GM18870 (cell line): ENCODE measurements around the gene RASL12.
A peak's percentile ranks its signal among the peaks of the same experiment; 100 is the strongest.
"Not testable (repeated sequence)": the region's sequence is repeated elsewhere in the genome, so short reads cannot be mapped to it uniquely, and the experiment has no call there.

Source experiments
- ATAC-seq: cut with Tn5 transposase; IDR thresholded peaks from one replicate; pipeline ENCODE4 v1.9.1; 2021; ENCODE audit warnings: moderate library complexity; ENCODE audit not compliant: unreplicated experiment

The RASL12 gene

DNA sequence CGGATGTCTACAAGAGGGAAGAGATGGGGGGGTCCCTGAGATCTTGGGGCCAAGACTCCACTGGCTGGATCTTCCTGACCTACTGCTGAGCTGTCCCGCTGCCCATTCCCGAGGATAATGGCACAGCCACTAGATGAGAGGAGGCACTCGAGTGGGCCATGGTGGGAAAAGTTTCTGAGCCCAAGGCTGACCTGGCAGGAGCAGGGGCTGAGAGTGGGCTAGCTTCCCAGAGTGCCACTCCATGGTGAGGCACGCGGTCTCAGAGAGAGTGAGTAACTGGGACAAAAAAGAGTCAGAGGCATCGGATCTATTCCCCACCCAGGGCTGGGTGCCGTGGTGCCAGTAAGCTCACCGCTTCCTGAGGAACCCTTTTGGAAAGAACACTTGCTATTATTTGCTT, 11.7 kb downstream of the RASL12 start:
- no peak for ATAC-seq

DNA sequence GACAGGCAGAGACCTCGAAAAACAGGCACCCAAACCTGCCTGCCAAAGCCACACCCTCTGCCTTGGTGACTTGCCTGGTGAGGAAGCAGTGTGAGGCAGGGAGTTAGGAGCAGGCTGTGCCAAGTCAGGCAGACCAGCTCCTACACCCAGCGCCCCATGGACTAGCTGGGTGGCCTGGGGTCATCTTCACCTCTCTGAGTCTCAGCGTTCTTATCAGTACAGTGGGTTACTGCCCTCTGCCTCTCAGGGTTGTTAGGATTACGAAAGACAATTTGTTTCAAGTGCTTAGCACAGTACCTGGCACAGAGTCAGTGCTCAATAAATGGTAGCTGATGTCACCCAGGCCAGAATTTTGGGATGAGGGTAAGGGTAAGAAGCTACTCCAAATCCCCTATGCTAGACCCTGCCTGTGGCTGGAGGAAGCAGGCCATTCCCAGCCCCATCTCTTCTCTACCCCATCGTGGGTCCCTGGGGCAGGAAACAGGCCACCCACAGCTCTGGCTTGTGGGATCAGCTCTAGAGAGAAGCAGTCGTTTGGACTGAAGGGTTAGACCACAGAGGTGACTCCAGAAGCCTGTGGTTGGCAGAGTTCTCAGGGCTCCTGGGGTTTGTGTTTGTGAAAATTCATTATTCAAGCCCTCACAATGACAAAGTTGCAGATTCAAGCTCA, 12.5 kb downstream of the RASL12 start:
- ATAC-seq, result no peak

DNA sequence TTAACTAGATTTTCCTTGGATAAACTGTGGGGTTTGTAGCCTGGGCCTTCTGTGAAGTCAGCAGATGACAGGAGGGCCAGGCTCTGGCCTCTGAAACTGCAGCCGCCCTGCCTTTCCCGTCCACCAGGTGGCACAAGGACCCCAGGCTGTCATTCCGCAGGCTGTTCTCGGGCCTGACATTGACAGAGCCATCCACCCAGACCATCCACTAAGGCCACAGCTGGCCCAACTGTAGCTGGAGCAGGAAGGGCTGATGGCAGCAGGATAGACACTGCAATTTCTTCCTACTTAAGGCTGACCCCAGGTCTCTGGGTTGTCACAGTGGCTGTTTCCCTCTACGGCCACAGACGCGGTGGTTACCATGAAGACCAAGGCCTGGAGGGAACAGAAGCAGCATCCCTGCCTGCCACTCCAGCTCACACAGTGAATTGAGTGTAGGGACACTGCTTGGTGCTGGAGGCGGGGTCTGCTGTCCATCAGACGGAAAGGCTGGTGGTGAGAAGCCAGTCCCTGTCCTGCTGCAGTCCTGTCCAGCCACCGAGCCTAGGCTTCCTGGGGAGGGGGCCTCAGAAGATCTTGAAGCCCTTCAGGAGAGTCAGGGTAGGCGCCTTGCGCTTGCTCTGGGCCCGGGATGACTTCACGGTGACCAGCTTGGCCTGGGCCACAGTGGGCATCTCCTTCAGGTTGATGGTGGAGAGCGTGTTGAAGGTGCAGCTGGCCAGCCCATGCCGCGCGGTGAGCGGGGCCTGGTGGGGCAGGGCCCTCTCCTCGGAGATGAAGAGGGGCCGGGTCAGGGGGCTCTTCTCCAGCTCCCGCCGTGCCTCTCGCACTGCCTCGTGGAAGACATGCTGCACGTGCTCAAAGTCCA, 13.2 kb downstream of the RASL12 start:
- no peak for ATAC-seq

DNA sequence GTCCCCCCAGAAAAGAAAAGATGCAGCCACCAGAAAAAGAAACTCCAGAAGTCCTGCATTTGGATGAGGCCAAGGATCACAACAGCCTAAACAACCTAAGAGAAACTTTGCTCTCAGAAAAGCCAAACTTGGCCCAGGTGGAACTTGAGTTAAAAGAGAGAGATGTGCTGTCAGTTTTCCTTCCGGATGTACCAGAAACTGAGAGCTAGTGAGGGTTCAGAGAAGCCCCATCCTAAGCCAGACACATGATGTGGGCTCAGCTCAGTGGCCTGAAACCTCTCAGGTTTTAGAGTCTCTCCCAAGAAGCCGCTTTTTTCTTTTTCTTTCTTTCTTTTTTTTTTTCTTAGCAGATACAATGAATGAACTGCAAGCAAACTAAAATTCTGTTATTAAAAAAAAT, 14.8 kb downstream of the RASL12 start:
- ATAC-seq, result no peak

DNA sequence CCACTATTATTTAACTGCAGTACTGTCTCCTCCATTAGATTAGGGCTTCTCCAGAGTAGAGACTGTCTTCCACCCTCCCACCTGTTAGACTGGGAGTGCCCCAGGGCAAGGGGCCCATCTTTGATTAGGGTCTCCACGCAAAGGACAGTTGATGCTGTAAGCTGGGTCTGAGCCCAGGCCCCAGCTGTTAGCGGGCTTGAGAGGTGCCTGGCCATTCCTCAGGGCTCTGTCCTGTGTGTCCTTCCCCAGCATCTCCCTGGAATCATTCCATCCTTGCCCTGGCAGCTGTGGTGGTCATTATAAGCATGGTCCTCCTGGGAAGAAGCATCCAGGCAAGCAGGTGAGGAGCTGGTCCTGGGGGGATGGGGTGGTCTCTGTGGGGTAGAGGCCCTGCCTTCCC, 16.5 kb downstream of the RASL12 start:
- ATAC-seq, result no peak

DNA sequence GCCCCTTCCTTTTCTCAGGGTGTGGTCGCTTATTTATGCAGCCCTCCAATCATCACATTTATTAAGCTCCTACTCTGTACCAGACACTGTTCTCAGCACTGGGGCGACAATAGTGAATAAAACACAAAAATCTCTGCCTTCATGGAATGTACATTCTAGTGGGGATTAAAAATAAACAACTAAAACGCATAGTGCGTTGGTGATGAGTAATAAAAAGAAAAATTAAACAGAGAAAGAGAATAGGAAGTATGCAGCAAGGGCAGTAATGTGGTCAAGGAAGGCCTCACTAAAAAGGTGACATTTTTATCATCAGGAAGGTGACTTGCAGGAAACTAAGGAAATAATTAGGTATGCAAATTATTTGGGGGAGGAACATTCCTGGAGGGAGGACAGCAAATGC, 17.5 kb downstream of the RASL12 start:
- no peak for ATAC-seq

DNA sequence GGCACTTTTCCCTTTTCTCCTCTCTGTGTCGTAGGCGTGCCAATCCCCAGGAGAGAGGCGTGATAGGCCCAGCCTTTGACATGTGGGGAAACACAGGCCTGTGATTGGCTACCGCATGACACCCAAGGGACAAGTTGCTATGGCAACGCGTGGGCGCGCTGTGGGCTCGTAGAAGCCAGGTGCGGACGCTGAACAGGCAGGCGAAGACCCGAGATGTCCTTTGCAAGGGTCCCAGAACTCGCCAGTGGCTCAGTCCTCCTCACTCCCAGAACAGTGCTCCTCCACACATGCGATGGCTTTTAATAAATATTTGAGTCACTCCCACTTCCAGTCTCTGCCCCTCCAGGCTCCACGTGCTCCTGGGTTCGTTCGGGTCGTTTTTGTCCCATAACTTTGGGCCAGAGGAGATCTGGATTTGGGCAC, 18.4 kb downstream of the RASL12 start:
- ATAC-seq, result peak; percentile 82

DNA sequence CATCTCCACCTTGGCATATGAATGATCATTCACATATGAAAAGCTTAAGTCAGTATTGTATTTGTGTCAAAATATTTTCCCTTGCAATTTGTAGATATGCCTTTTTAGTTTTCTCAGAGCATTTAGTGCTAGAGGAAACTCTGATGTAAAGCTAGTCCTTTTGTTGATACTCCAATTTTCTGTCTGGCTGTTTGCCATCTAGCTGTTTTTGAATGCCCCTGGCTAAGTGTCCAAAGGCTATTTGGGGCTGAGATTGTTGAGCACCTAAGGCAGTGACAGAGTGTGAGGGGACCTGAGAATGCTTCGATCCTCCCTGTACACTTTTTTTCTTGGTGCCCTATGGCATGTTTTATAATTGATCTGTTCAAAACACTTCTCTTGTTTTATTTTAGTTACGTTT, 19.6 kb downstream of the RASL12 start:
- no peak for ATAC-seq

DNA sequence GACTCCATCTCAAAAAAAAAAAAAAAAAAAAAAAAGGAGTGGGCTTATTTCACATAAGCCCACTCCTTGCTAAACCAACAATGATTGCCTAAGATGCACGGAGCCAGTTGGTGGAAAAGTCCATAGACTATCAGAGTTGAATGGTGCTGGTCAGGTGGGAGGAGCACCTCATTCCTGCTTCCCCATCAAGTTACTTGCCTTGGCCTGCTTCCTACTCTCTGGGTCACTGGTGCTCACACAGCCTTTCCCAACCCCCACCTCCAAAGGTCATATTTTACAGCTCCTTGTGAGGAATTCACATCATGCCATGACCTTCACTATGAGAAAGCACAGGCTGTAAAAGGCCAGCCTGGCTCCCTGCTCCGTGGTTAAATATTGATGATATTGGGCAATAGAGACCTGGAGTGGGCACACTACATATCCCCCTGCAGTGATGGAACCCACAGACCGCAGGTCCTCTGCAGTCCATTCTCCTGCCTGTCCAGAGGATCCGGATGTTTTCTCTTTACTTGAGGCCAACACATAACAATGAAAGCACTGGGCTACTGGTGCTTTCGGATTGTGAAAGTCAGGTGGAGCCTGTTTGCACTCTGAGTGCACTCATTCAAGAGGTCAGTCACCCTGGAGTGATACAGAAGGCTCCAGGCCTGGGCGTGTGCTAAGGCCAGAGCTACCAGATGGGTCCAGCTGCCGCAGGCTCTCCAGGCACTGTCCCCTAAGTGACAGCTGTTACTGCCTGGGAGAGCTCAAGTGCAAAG, 22.9 kb downstream of the RASL12 start, which contains the start of gene SLC51B:
Gene SLC51B (plus strand): TSS at position 664 of the 758 bp plus-strand sequence. CDS start 4,618 bp downstream, outside the sequence.
- ATAC-seq, result no peak

DNA sequence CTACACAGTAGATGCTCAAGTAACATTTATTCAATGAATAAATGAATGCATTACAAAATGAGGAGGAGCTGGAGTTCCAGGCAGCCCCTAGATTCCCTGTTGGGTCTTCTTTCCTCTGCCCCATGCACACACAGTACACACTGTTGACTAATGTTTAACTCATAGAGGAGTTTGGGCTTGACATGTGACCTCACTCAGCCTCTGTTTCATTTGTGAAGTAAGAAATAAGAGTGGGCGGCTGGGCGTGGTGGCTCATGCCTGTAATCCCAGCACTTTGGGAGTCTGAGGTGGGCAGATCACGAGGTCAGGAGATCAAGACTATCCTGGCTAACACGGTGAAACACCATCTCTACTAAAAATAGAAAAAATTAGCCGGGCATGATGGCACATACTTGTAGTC, 23.6 kb downstream of the RASL12 start:
- not testable (repeated sequence) for ATAC-seq

DNA sequence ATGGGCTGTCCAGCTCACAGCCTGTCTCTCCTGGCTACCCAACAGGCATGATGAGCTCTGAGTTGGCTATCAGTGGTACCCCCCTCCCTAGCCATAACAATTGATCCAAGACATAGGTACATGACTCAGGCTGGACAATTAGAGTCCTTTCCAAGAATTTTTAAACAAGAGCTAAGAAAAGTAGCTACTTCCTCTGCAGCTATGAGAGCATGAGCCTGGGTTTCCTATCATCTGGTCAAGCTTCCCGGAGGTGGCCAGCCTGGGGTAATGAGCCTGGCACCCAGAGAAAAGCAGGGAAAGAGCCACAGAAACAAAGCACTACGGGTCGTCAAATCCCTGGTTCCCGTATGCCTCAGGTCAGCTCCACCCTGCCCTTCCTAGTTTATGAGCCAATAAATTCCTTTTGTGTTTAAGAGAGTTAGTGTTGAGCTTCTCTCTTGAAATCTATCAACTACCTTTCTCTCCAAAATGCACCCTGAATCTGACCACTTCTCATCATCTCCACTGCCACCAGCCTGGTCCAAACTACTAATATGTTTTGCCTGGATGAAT, 24.9 kb downstream of the RASL12 start:
- no peak for ATAC-seq

DNA sequence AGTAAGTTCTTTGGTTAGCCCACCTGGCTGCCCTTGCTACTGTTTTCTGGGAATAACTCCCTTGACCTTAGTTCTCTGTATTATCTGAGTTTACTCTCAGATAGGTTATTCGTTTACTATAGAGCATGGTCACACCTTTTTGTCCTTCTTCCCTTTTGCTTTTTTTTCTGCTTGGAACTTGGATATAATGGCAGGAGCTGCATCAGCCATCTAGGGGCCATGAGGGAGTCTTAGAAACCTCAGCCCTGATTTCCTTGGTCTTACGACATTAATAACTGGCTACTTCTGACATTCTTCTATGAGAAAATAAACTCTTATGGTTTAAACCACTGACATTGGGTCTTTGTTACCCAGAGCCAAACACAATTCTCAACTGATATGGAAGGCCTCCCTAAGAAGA, 26.0 kb downstream of the RASL12 start:
- ATAC-seq, result no peak

DNA sequence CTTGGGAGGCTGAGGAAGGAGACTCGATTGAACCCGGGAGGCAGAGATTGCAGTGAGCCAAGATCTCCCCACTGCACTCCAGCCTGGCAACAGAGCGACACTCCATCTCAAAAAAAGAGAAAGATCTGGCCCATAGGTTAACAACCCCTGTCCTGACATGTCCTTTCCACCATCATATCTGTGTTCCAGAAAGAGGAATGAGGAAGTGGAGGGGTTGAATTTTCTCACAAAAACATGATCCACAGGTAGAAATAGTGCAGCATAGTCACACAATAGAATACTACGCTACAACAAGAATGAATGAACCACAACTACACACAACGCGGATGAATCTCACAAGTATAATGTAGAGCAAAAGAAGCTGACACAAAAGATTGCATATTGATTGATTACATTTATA, 27.3 kb downstream of the RASL12 start:
- ATAC-seq, result no peak

DNA sequence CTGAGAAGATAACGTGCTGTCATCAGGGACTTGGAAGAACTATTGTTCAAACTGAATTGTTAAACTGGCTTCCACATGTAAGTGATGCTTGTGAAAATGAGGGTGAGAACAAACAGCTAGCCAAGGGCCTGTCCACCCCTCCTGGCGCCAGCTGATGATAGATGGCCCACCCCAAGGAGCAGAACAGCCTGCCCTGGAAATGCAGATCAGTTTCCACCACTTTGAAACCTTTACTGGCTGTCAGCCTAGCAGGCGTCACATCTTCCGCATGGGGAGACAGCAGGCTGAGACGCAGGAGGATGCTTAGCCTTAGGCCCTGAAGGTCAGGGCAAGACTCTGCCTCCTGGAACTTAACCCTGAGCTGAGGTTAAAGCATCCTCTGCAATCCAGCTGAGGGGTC, 29.0 kb downstream of the RASL12 start:
- ATAC-seq, result no peak

DNA sequence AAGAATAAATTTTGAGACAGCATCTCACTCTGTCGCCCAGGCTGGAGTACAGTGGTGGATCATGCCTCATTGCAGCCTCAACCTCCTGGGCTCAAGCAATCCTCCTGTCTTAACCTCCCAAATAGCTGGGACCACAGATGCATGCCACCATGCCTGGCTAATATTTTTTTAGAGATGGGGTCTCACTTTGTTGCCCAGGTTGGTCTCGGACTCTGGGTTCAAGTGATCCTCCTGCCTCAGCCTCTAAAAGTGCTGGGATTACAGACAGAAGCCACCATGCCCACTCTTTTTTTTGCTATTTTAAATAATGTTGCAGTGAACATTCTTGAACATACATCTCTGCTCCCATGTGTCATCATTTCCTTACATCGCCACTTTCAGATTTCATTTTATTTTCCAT, 29.4 kb downstream of the RASL12 start:
- ATAC-seq, result no peak

DNA sequence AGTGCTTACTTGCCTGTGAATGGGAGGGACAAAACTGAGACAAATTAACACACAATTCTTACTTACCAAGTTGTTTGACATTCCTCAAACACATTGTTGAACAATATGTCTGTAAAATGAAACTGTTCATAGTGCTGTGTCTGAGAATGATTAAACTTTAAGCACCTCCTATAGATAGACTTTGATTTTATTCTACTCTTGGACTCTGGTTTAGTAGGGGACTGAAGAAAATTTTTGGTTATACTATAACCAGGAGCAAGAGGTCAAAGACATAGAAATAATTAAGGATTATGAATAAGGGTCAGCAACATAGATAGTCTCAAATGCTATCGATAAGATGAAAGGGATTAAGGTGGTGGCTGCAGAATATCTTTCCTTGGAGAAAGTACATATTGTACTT, 30.5 kb downstream of the RASL12 start:
- ATAC-seq, result no peak

DNA sequence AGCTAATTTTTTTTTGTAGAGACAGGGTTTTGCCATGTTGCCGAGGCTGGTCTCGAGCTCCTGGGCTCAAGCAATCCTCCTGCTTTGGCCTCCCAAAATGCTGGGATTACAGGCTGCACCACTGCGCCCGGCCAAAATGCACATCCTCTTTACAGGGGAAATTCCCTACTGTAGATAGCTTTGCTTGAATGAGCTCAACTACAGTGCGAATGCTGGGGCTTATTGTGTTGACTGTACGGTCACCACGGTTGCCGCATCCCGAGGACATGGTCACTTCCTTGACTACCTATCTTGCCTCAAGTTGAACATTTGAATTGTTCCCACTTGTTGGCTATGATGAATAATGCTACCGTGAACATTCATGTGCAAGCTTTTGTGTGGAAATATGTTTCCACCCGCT, 33.1 kb downstream of the RASL12 start:
- ATAC-seq, result no peak

DNA sequence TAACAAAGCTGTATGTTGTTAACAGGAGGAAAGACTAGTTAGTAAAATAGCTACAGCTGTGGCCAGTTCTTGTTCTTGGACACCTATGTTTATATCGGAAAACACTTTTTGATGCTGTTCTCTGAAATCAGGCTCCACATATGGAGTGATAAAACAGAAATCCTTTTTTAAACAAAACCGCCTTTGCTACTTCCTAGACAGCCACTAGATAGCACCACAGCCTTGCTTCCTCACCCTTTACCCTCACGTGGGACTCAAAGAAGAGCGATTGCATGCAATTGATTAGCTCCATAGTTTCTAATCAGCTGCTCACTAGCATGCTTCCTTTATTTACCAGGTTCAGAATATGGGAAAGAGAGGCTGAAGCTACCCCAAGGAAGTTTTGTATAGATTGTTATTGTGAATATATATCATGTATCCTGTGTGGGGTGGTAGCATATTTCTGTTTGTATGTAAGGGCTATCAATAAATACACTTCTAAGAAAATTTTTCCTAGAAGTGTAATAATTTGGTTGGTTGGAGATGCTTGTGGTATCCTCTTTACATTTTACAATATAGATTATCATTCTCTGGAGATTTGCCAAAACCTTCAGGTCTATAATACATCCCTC, 34.0 kb downstream of the RASL12 start:
- no peak for ATAC-seq

DNA sequence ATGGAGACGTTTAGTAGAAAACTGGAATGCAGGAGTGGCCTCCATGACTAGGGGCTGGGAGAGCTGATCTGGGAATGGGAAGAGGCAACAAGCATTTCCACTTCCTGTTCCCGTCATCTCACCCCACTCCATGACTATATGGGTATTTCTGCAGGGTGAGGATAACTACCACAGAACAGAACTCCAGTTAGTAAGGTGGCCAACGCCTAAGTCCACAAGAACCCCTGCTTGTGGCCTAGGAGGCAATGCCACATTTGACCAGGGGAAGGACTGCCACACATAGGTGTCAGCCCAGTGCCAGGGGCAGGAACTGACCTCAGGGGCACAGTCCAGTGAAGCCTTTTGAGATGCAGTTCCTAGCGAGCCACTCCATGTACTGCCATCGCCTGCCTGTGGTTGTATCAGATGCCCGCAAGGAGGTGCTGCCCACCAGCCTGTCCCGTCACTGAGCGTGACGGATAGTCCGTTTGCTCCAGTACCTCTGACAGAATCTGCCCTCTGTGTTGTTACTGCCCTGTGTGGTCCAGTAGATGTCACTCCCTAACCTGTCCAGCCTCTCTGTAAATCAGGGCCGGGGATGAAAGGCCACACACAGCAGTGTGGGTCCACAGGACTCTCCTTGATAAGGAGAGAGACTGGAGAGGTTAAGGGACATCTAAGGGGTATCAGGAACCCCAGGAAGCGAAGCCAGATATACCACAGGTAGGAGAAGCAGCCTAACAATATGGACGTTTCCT, 34.8 kb downstream of the RASL12 start:
- no peak for ATAC-seq

DNA sequence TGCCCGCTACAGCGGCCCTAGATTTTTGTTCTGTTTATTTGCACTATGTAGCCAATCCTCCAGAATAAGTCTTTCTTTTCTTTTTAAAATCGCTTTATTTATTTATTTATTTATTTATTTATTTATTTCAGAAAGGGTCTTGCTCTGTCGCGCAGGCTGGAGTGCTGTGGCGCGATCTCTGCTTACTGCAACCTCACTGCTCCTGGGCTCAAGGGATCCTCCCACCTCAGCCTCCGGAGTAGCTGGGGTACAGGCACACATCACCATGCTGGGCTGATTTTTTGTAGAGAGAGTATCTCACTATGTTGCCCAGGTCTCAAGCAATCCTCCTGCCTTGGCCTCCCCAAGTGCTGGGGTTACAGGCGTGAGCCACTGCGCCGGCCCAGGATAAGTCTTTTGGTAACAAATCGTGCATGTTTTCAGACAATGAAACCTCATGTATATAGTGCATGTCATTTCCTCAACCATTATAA, 38.0 kb downstream of the RASL12 start:
- no peak for ATAC-seq
